SK-N-SH treated with all-trans-retinoic acid at 6 μM for 48 hours (cell line): Measurements from ENCODE around the gene ENO4.

Experiments used
- ATAC-seq: fragments of 200-7000 bp; cut with Tn5 transposase; 3 replicates; pipeline ENCODE4 v1.9.1; 2020; ENCODE audit warnings: mild to moderate bottlenecking, moderate library complexity
- BACH2 ChIP-seq: fragments of 250-450 bp; sonication (Bioruptor Pico); IDR thresholded peaks from 2 replicates; pipeline ENCODE4 v1.9.0; 2021; ENCODE audit warnings: mild to moderate bottlenecking, borderline replicate concordance
- ESRRG ChIP-seq: fragments of 250-450 bp; sonication (Bioruptor Pico); IDR thresholded peaks from 2 replicates; pipeline ENCODE4 v1.6.1; 2021; ENCODE audit warnings: mild to moderate bottlenecking
- ISL1 ChIP-seq: fragments of 250-450 bp; sonication (Bioruptor Pico); IDR thresholded peaks from 2 replicates; pipeline ENCODE4 v2.1.2; 2022; ENCODE audit warnings: mild to moderate bottlenecking, moderate library complexity
- OSR1 ChIP-seq: fragments of 250-450 bp; sonication (Bioruptor Pico); IDR thresholded peaks from 2 replicates; pipeline ENCODE4 v1.8.0; 2022; ENCODE audit warnings: moderate library complexity, mild to moderate bottlenecking, inconsistent platforms
- SNAI2 ChIP-seq: fragments of 250-450 bp; sonication (Bioruptor Pico); IDR thresholded peaks from 2 replicates; pipeline ENCODE4 v1.5.0; 2020; ENCODE audit warnings: mild to moderate bottlenecking, moderate library complexity
- TOX ChIP-seq: fragments of 250-450 bp; sonication (Bioruptor Pico); IDR thresholded peaks from 2 replicates; pipeline ENCODE4 v1.8.0; 2021; ENCODE audit warnings: mild to moderate bottlenecking, moderate library complexity, borderline replicate concordance
- ZC3H10 ChIP-seq: fragments of 250-450 bp; sonication (Bioruptor Pico); IDR thresholded peaks from 2 replicates; pipeline ENCODE4 v1.5.1; 2021; ENCODE audit warnings: mild to moderate bottlenecking, moderate library complexity
- ZFP30 ChIP-seq: fragments of 450-650 bp; formaldehyde crosslinking; IDR thresholded peaks from 2 replicates; pipeline ENCODE4 v1.5.0; 2022; ENCODE audit warnings: mild to moderate bottlenecking, moderate library complexity
- ZNF565 ChIP-seq: fragments of 450-650 bp; formaldehyde crosslinking; conservative IDR thresholded peaks from 2 replicates; pipeline ENCODE4 v1.5.0; 2020; ENCODE audit warnings: low read depth, mild to moderate bottlenecking, moderate library complexity
- TF ChIP-seq, protein P1 (sequence below): fragments of 250-450 bp; sonication (Bioruptor Pico); IDR thresholded peaks from 2 replicates; pipeline ENCODE4 v1.5.1; 2021; ENCODE audit warnings: mild to moderate bottlenecking, moderate library complexity
- TF ChIP-seq, protein P2 (sequence below): fragments of 250-450 bp; sonication (Bioruptor Pico); IDR thresholded peaks from 2 replicates; pipeline ENCODE4 v1.5.0; 2020; ENCODE audit warnings: mild to moderate bottlenecking, moderate library complexity
- TF ChIP-seq, protein P3 (sequence below): fragments of 250-450 bp; sonication (Bioruptor Pico); IDR thresholded peaks from 2 replicates; pipeline ENCODE4 v1.8.0; 2021; ENCODE audit warnings: low read depth, mild to moderate bottlenecking, moderate library complexity, borderline replicate concordance
- TF ChIP-seq, protein P4 (sequence below): fragments of 250-450 bp; sonication (Bioruptor Pico); IDR thresholded peaks from 2 replicates; pipeline ENCODE4 v1.5.1; 2020; ENCODE audit warnings: low read depth, mild to moderate bottlenecking, moderate library complexity
- TF ChIP-seq, protein P5 (sequence below): fragments of 250-450 bp; sonication (Bioruptor Pico); IDR thresholded peaks from 2 replicates; pipeline ENCODE4 v1.8.0; 2020; ENCODE audit warnings: mild to moderate bottlenecking, moderate library complexity, borderline replicate concordance

ENO4 gene

DNA sequence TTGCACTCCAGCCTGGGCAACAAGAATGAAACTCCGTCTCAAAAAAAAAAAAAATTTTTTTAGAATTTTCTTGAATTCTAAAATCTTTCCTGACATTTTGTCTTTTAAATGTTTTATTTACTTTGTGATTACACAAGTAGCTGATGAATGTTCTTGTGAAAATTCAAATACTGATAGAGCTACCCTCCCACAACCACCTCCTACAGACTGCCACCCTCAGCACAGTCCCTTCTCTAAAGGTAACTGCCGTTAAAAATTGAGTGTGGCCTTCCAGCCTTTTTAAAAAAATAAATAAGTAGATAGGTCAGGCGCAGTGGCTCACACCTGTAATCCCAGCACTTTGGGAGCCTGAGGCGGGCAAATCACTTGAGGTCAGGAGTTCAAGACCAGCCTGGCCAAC is 15.1 kb downstream of the ENO4 start:
- TF ChIP-seq BACH2 (CRISPR knock-in tag), result no peak
- TF ChIP-seq OSR1, result no peak
- TF ChIP-seq ZFP30 (CRISPR knock-in tag), result no peak
- TF ChIP-seq, all 23 proteins: peak for 0
- ATAC-seq, result no peak

DNA sequence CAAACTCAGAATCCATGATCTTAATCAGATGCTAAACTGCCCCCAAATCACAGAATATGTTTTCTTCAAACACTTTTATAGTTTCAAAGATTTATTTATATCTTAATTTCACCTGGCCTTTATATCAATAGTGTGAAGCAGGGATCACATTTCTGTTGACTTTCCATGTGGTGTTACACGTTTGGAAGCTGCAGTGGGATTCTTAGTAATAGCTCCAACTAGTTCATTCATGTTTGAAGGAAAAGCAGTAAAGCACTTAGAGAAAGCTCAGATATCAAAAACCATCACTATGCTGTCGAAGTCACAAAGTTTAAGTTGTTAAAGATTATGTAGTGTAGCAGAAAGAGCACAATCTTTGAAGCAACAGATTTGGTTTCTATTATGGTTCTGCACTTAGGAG is 16.8 kb downstream of the ENO4 start:
- ATAC-seq, result no peak
- TF ChIP-seq, protein P1, sequence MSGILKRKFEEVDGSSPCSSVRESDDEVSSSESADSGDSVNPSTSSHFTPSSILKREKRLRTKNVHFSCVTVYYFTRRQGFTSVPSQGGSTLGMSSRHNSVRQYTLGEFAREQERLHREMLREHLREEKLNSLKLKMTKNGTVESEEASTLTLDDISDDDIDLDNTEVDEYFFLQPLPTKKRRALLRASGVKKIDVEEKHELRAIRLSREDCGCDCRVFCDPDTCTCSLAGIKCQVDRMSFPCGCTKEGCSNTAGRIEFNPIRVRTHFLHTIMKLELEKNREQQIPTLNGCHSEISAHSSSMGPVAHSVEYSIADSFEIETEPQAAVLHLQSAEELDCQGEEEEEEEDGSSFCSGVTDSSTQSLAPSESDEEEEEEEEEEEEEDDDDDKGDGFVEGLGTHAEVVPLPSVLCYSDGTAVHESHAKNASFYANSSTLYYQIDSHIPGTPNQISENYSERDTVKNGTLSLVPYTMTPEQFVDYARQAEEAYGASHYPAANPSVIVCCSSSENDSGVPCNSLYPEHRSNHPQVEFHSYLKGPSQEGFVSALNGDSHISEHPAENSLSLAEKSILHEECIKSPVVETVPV (CRISPR knock-in tag), result no peak
- TF ChIP-seq, protein P2, sequence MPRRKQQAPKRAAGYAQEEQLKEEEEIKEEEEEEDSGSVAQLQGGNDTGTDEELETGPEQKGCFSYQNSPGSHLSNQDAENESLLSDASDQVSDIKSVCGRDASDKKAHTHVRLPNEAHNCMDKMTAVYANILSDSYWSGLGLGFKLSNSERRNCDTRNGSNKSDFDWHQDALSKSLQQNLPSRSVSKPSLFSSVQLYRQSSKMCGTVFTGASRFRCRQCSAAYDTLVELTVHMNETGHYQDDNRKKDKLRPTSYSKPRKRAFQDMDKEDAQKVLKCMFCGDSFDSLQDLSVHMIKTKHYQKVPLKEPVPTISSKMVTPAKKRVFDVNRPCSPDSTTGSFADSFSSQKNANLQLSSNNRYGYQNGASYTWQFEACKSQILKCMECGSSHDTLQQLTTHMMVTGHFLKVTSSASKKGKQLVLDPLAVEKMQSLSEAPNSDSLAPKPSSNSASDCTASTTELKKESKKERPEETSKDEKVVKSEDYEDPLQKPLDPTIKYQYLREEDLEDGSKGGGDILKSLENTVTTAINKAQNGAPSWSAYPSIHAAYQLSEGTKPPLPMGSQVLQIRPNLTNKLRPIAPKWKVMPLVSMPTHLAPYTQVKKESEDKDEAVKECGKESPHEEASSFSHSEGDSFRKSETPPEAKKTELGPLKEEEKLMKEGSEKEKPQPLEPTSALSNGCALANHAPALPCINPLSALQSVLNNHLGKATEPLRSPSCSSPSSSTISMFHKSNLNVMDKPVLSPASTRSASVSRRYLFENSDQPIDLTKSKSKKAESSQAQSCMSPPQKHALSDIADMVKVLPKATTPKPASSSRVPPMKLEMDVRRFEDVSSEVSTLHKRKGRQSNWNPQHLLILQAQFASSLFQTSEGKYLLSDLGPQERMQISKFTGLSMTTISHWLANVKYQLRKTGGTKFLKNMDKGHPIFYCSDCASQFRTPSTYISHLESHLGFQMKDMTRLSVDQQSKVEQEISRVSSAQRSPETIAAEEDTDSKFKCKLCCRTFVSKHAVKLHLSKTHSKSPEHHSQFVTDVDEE, result no peak
- TF ChIP-seq SNAI2 (CRISPR knock-in tag) (no peak), TOX (CRISPR knock-in tag) (no peak)

DNA sequence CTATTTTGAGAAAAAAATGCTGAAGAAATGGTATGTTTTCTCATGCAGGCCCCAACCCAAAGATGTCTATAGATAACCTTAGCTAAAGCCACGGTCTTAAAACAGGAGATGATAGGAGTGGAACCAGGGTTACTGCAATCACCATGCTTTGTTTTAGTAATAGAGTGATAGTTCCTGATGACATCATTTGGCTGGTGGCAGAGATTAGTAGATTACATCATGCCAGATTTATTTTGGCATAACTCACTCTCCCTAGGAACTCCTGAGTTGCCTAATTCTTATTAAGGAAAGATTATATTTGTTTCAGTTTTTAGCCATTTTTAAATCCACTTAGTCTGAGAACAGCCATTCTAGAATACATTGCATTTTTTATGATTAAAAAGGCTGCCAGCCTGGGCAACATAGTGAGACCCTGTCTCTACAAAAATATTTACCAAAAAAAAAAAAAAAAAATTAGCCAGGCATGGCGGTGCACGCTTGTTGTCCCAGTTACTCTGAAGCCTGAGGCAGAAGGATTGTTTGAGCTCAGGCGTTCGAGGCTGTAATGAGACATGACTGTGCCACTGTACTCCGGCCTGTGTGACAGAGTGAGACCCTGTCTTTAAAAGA is 17.8 kb downstream of the ENO4 start:
- TF ChIP-seq ZNF565 (CRISPR knock-in tag) (no peak), OSR1 (no peak), ESRRG (CRISPR knock-in tag) (no peak), ZC3H10 (CRISPR knock-in tag) (no peak), SNAI2 (CRISPR knock-in tag) (no peak), ISL1 (CRISPR knock-in tag) (peak; percentile 63), TOX (CRISPR knock-in tag) (no peak)
- TF ChIP-seq, protein P3, sequence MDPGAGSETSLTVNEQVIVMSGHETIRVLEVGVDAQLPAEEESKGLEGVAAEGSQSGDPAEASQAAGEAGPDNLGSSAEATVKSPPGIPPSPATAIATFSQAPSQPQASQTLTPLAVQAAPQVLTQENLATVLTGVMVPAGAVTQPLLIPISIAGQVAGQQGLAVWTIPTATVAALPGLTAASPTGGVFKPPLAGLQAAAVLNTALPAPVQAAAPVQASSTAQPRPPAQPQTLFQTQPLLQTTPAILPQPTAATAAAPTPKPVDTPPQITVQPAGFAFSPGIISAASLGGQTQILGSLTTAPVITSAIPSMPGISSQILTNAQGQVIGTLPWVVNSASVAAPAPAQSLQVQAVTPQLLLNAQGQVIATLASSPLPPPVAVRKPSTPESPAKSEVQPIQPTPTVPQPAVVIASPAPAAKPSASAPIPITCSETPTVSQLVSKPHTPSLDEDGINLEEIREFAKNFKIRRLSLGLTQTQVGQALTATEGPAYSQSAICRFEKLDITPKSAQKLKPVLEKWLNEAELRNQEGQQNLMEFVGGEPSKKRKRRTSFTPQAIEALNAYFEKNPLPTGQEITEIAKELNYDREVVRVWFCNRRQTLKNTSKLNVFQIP (CRISPR knock-in tag), result no peak
- TF ChIP-seq, protein P4, sequence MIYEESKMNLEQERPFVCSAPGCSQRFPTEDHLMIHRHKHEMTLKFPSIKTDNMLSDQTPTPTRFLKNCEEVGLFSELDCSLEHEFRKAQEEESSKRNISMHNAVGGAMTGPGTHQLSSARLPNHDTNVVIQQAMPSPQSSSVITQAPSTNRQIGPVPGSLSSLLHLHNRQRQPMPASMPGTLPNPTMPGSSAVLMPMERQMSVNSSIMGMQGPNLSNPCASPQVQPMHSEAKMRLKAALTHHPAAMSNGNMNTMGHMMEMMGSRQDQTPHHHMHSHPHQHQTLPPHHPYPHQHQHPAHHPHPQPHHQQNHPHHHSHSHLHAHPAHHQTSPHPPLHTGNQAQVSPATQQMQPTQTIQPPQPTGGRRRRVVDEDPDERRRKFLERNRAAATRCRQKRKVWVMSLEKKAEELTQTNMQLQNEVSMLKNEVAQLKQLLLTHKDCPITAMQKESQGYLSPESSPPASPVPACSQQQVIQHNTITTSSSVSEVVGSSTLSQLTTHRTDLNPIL, result peak; percentile 64; the same call in 1 of the 2 replicates
- TF ChIP-seq, protein P5, sequence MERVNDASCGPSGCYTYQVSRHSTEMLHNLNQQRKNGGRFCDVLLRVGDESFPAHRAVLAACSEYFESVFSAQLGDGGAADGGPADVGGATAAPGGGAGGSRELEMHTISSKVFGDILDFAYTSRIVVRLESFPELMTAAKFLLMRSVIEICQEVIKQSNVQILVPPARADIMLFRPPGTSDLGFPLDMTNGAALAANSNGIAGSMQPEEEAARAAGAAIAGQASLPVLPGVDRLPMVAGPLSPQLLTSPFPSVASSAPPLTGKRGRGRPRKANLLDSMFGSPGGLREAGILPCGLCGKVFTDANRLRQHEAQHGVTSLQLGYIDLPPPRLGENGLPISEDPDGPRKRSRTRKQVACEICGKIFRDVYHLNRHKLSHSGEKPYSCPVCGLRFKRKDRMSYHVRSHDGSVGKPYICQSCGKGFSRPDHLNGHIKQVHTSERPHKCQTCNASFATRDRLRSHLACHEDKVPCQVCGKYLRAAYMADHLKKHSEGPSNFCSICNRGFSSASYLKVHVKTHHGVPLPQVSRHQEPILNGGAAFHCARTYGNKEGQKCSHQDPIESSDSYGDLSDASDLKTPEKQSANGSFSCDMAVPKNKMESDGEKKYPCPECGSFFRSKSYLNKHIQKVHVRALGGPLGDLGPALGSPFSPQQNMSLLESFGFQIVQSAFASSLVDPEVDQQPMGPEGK (CRISPR knock-in tag), result no peak

DNA sequence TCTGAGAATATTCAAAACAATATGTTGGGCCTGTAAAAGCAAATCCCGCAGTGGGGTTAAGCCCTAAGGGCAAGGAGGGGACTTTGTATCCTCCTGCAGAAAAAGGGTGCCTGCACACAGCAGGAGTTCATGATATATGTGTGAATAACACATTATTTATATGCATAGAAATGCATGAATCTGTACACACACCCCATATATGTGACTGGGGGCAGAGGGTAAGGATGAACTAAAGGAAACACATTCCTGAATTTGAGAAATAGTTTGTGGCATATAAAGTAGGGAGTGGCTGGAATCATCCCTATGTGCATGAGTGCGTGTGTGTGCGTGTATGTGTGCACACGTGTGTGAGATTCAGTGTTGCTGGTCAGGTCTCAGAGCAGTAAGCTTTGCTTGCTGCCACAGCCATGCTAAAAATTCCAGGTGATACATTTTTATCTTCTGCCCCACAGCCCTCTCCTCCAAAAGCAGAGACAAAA is 18.9 kb downstream of the ENO4 start:
- TF ChIP-seq, protein P3 (CRISPR knock-in tag), result no peak
- TF ChIP-seq ESRRG (CRISPR knock-in tag), result no peak
- no peak for TF ChIP-seq ZFP30 (CRISPR knock-in tag)
- ATAC-seq, result no peak

More for the DNA sequence above, 17.8 kb downstream of the ENO4 start:
- ATAC-seq, result no peak
